HG03565 (cell line): Measurements from ENCODE around the gene BRINP3.
A peak's percentile ranks its signal among the peaks of the same experiment; 100 is the strongest.

ENCODE experiments used
- ATAC-seq: cut with Tn5 transposase; IDR thresholded peaks from one replicate; pipeline ENCODE4 v1.9.1; 2021; ENCODE audit warnings: mild to moderate bottlenecking, moderate library complexity; ENCODE audit not compliant: unreplicated experiment

Gene BRINP3

DNA sequence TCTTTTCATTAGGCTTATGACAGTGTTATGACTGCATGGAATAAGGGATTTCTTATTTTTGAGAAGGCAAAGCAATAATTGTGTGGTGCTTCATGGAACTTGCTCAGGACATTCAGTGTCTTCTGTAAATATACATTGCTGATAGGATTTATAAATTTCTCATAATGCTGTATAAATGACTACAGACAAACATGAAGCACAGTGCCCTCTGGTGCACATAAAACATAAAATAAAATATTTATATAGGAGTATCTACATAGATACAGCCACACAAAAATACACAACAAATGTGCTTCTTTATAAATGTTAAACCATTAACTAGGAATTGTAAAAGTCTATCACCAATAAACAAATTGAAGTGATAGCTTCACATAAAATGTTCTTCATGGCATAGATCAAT, 24.1 kb downstream of the BRINP3 start:
- ATAC-seq: no peak

DNA sequence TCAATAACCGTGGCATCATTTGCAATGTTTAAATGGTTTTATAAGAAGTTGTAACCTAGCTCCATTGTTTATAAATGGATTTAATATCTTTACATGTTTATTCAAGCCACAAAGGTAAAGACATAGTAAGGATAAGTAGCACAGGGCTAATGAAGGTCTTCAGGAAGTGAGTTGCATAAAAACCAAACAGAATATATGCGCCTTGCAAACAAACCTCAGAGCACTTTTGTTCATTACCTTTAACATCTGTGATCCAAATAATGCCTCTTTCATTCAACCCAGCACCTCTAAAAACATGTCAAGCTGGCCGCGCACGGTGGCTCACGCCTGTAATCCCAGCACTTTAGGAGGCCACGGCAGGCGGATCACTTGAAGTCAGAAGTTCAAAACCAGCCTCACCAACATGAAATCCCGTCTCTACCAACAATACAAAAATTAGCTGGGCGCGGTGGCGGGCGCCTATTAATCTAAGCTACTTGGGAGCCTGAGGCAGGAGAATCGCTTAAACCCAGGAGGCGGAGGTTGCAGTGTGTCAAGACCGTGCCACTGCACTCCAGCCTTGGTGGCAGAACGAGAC, 25.3 kb downstream of the BRINP3 start:
- no peak for ATAC-seq

DNA sequence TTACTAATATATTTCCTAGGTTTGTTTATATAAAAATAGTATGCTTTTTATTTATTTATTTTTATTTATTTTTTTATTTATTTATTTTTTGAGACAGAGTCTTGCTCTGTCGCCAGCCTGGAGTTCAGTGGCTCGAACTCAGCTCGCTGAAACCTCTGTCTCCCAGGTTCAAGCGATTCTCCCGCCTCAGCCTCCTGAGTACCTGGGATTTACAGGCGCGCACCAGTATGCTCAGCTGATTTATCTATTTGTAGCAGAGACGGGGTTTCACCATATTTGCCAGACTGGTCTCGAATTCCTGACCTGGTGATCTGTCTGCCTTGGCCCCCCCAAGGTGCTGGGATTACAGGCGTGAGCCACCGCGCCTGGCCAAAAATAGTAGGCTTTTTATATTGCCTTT, 33.2 kb downstream of the BRINP3 start:
- no peak for ATAC-seq

DNA sequence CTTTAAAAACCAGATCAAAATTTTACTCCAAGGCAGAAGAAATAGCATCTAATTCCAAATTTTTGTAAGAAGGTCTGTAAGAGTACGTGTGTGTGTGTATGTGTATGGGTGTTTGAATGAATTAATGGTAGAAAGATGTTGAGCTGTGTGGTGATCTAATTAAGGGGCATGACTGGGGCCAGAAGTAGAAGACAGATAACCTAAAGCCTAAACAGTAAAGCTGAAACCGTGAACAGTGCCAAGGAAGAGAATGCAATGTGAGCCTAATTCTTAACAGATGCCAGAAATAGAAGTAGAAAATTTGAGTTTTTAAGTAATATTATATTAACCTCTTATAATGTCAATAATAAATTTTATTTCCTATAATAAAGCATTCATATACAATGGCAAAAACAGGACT, 38.2 kb downstream of the BRINP3 start:
- ATAC-seq: no peak

DNA sequence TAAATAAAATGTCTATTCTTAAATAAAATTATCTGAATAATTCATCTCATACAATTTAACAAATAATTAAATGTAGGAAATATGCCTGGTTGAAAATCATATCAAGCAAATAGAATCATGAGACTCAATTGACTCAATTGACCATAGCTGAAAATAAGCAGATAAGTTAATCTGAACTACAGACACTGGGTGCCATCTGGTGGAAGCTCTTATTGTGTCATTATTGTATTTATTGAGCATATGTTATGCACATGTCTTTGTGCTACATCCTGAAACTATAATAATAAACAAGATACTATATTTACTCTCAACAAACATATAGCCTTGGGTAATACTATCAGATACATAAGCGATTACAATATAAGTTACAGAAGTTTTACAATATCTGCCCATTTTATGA, 41.0 kb downstream of the BRINP3 start:
- no peak for ATAC-seq

DNA sequence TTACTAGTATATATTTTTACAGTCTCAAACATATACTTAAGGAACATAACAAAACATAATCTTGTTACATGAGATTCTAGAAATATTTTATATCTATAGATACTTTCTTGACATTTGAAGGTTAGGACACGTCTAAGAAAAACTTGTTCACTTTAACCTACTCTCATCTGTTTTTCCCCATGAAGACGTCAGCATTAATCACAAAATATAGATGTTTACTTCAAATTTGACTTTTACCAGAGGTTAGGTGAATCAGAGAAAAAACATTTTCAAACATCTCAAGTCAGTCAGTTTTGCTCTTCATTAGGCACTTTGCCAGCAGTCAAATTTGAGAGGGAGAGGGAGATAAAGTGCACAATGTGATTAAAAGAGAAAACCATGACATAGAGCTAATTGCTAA, 47.7 kb downstream of the BRINP3 start:
- no peak for ATAC-seq

DNA sequence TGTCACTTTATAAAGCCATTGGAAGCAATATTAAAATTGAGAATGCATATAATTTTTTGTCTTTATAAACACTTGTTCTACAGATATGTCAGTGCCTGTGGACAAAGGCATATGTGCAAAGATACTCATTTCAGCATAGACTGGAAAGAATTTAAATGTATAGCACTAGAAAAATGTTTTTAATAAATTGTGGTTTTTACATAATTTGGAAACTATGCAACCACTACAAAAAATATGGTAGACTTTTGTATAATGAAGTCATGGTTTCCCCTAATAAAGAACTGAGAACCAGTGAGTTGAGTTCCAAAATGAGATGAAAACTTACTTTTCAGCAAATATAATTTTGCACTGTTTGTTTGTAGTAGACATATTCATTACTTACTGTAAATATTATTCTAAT, 48.5 kb downstream of the BRINP3 start:
- no peak for ATAC-seq

DNA sequence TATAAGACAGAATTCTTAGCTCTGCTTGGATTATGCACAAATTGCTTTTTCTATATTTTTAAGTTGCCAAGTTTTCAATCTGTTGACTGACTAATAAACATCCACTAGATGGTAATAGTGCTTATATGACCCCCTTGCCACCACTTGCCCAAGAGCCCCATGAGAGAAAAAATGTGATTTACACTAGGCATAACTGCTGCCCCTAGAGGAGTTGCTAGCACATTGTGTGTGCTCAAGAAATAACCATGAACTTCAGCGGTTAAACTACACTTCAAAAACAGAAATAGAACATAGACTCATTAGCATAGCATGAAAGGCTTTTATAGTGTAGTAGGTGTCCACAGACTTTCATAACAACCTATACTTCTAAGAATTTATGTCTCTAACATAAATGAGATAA, 61.4 kb downstream of the BRINP3 start:
- ATAC-seq: no peak

DNA sequence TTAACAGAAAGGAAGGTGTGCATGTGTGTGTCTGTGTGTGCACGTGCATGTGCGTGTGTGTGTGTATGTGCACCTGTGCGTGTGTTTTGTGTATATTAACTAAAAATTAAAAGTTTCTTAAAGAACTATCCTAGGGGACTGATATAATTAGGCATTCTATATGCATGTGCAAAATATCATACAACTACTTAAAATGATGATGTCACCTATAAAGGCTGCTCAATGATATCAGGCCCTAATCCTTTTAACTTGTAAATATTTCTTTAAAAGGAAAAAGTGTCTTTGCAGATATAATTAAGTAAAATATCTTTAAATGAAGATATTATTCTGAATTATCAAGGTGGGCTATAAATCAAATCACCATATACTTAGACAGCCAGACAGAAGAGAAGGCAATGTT, 64.5 kb downstream of the BRINP3 start:
- no peak for ATAC-seq

DNA sequence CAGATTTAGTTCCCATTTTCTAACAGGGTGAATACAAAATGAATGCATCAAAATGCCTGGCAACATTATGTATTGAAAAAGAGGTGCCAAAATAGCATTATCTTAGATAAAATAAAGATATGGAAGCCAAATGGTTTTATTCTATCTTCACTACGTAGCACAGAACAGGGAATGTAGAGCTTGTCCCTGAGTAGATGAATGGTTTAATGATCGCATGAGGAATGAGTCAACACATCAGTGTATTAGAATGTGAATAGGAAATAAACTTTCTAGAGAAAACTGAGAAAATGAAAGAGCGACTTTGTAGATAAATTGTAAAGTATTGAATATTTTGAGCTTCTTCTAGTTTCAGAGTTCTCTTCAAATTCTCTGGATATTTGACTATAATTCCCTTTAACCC, 74.3 kb downstream of the BRINP3 start:
- no peak for ATAC-seq

DNA sequence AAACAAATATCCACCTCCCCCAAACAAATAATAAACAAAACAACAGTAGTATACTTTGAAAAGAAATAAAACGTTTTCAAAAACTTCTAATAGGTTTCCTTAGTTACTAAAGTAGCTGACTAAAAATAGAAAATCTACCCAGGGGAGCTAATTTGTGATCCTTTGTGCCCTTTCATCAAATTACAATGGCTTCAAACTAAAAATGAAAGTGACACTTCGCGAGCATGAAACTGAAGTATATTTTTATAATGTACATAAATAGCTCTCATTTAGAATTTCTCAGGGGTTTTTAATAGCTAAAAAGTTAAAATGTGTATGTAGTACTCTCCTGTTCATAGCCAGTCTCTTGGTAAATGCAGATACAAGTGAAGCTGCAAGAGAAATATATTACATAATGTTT, 78.4 kb downstream of the BRINP3 start:
- ATAC-seq: no peak

DNA sequence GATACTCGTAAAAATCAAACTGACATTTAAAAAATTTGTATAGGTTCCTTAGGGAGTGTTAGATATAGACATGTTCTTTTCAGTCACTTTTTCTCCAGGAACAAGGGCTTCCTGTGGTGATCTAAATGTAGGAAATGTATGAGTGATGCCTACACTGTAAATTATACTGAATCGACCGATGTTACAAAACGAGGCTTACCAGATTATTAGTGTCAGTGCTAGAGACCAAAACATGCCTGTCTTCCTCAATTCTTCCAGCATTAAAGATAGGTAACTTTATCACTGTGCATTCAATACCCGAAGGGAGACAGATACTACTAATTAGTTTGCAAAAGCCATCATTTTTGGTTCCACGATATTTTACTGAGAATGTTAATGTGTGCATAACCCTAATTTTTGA, 86.1 kb downstream of the BRINP3 start:
- no peak for ATAC-seq

DNA sequence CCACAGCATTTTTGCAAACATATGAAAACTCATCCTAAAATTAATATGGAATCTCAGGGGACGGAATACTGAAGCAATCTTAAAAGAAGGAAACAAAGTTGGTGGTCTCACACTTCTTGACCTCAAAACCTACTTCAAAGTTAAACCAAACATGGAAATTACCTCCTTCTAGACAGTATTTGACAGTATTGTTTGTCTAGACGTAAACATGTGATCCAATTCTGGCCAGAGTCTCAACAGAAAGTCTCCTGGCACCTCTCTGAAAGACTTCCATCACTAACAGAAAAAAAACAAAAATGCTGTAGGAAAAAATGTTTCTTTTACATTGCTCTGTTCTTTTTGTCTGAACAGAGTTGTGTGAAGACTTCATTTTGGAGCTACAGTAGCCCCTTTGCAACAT, 99.7 kb downstream of the BRINP3 start:
- ATAC-seq: no peak

DNA sequence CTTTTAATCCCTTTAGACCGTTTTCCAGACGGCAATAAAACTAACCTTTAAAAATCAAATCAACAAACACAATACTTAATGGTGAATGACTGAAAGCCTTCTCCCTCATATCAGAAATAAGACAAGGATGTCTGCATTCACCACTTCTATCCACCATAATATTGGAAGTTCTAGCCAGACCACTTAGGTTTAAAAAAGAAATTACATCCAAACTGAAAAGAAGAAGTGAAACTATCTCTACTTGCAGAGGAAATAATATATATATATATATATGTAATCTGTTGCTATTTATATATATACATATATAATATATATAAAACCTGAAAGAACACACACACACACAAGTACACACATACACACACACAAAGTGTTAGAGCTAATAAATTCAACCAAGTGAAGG, 100.4 kb downstream of the BRINP3 start:
- ATAC-seq: peak; percentile 52

DNA sequence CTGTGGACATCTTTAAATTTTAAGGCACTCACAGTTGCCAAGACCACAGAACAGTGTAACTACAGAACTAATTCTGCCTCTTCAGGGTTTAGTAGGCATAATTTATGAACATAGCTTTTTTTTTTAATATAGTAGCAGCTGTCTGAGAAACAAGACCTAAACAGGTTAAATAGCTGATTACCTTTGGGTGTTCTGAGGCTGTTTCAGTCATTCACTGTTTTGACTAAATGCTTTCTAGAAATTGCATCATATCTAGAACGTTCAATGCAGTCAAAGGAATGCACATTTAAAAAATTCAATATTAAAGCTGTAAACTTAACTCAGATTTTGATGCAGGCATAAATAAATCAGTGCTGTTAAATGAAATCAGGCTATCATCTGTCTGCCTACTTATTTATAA, 101.6 kb downstream of the BRINP3 start:
- no peak for ATAC-seq

DNA sequence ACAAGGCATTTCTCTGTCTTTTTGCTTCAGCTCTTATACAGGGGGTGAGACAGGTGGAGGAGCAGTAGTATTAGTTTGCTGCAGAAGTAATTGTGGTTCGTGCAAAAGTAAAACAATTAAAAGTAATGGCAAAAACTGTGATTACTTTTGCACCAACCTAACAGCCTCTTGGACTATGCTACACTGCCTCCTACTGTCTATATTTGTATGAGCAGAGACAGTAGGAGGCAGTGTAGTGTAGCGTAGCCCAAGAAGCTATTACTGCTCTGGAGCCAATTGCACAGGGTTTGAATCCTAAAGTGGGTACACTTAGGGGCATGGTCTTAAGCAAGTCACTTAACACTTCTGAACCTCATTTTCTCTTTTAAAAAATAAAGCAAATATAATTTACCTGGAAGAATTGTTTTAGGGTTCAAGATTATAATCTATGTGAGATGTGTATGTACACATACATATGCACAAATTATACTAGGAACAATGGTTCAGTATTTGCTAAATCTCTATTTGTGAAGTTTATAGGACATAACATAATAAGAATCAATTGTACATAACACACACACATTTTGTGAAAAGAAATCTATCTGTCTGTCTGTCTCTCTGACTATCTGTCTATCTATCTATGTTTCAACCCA, 103.8 kb downstream of the BRINP3 start:
- peak; percentile 72 for ATAC-seq

DNA sequence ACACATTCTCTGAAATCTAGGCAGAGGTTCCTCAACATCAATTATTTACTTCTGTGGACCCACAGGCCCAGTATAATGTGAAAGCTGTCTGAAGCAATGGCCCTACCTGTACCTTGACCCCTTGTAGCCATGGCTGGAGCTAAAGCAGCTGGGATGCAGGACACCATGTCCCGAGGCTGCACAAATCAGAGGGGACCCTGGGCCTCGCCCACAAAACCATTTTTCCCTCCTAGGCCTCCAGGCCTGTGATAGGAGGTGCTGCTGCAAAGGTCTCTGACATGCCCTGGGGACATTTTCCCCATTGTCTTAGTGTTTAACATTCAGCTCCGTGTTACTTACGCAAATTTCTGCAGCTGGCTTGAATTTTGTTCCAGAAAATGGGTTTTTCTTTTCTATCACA, 110.5 kb downstream of the BRINP3 start:
- ATAC-seq: no peak

DNA sequence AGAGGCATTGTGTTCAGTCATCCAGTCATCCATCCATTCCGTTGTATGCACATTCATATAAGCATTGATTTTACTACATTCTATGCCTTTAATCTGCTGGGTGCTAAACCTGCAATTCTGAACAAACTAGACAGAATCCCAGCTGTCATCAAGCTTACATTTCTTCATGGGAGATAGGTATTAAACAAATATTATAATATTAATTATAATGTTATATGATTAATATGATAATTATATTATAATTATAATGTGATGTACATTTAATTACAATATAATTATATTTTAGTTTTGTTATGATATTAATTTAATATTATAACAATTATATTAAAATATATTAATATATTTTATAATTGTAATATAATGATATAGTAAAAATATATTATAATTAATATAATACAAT, 112.4 kb downstream of the BRINP3 start:
- no peak for ATAC-seq

DNA sequence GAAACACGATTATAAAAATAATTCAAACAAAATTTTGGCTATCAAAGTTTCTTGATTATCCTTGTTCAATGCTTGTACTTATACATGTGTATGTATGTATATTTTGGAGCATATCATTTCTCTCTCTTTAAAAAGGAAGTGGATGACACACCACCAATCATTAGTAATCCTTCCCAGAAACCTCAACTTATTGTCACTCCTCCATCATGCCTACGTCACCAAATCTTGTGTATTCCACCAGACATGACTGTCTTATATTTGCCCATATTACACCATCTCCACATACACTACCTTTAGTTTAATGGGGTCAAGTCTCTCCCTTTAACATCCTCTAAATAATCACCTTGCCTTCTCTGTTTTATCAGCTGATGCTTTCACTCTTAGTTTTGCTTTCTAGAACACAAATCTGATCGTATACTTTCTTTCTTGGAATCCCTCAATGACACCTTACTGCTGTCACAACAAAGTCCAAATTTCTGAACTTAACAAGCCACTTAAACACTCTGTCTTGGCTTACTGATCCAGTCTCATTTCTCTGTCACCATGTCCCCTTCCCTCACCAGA, 124.0 kb downstream of the BRINP3 start:
- ATAC-seq: no peak

DNA sequence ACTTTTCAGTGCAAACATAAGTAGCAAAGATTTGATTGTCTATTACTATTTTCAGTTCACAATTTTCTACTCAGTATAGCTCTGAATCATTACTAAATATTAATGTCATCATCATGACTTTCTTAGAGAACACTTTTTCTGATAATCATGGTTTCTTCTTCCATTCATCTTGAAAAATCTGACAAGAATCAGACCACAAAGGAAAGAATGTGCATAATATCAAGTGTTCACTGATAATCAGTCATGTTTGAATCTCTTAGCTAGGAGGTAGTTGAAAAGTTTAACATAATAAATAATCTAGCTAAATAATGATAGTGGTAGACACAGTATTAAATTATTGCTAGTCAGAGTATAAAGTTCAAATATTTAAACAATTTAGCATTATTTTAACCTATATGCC, 133.2 kb downstream of the BRINP3 start:
- ATAC-seq: no peak

DNA sequence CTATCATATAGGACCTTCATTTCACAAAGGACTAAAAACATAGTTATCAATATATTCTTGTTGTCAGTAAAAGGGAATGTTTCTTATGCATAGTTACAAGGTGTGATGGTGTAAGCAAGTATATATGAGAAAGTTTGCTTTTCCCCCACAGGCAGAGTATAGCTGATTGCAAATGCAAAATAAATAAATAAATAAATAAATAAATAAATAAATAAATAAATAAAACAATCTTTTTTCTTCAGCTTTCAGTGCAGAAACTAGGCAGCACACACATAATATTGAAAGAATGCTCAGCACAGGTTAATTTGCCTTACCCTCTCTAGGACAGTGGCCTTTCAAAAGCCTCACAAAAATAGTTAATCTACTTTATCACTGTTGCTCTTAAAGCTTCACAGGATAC, 138.8 kb downstream of the BRINP3 start:
- no peak for ATAC-seq

DNA sequence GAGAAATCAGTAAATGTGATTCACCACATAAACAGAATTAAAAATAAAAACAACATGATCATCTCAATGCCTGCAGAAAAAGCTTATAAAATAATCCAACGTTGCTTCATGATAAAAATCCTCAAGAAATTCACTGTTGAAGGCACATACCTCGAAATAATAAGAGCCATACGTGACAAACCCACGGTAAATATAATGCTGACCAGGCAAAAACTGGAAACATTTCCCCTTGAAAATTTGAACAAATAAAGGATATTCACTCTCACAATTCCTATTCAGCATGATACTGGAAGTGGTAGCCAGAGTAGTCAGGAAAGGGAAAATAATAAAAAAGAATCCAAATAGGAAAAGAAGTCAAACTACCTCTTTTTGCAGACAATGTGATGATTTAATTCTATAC, 148.8 kb downstream of the BRINP3 start:
- ATAC-seq: no peak

DNA sequence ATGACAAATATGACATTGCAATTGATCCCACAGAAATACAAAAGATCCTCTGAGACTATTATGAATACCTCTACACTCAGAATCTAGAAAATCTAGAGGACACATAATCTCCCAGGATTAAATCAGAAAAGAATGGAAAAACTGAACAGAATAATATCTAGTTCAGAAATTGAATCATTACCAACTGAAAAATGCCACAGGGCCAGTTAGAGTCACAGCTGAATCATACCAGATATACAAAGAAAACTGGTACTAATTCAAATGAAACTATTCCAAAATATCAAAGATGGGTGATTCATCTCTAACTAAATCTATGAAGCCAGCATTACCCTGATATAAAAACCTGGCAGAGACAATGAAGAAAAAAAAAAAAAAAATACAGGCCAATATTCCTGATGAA, 149.3 kb downstream of the BRINP3 start:
- ATAC-seq: no peak
